A673 (cell line): ENCODE data around the gene LRP1. TPM values are rescaled to one million over a fixed set of nuclear protein-coding genes. Genes with fewer than 3 reads are reported as not detected.

Source experiments
- BruUV-seq: library from RNA; stranded (reverse); fragments of 400-500 nt; replicated peaks from 2 replicates; lab custom pipeline; 2021; lab: Mats Ljungman, UMichigan
- CTCF ChIA-PET: fragments of 300-600 bp; sonication (Branson Sonifier 250); formaldehyde crosslinking; loops from one replicate; lab custom pipeline; 2022; ENCODE audit warnings: antibody characterized with exemption; lab: Charles Lee
- POLR2A ChIA-PET: fragments of 300-600 bp; sonication (Branson Sonifier 250); formaldehyde crosslinking; loops from one replicate; lab custom pipeline; 2022; ENCODE audit warnings: antibody characterized with exemption; ENCODE audit not compliant: low non-redundant PET; lab: Charles Lee
- DNase-seq: peaks from one replicate; pipeline ENCODE4 v3.0.0-alpha.2; 2015; ENCODE audit warnings: low spot score
- H3K27ac ChIP-seq: fragments of 200-600 bp; sonication (generic); 2 replicates; pipeline ENCODE4 v1.5.1; 2016; ENCODE audit warnings: mixed run types, low read depth, mild to moderate bottlenecking, mixed read lengths, antibody characterized with exemption, low read length; ENCODE audit not compliant: poor library complexity, severe bottlenecking
- H3K27me3 ChIP-seq: fragments of 200-600 bp; sonication (generic); replicated peaks from 2 replicates; pipeline ENCODE4 v1.6.1; 2017; ENCODE audit warnings: mixed run types, low read depth, mild to moderate bottlenecking, mixed read lengths, antibody characterized with exemption, low read length; ENCODE audit not compliant: insufficient read depth, poor library complexity
- H3K36me3 ChIP-seq: fragments of 200-600 bp; sonication (generic); 2 replicates; pipeline ENCODE4 v1.6.1; 2016; ENCODE audit warnings: mixed run types, mild to moderate bottlenecking, mixed read lengths, antibody characterized with exemption, low read length; ENCODE audit not compliant: insufficient read depth, poor library complexity, severe bottlenecking
- H3K4me1 ChIP-seq: fragments of 200-600 bp; sonication (generic); 2 replicates; pipeline ENCODE4 v1.6.1; 2017; ENCODE audit warnings: mixed run types, mild to moderate bottlenecking, mixed read lengths, antibody characterized with exemption, low read length; ENCODE audit not compliant: insufficient read depth, poor library complexity, severe bottlenecking
- H3K4me3 ChIP-seq: fragments of 200-600 bp; sonication (generic); 2 replicates; pipeline ENCODE4 v1.5.1; 2016; ENCODE audit warnings: low read depth, mixed run types, mild to moderate bottlenecking, mixed read lengths, low read length; ENCODE audit not compliant: poor library complexity, severe bottlenecking
- H3K9me3 ChIP-seq: fragments of 200-600 bp; sonication (generic); 2 replicates; pipeline ENCODE4 v1.6.1; 2016; ENCODE audit warnings: mixed run types, low read depth, mild to moderate bottlenecking, mixed read lengths, antibody characterized with exemption, low read length; ENCODE audit not compliant: poor library complexity, severe bottlenecking
- EZH2 ChIP-seq: fragments of 200-600 bp; sonication (generic); IDR thresholded peaks from 2 replicates; pipeline ENCODE4 v1.6.1; 2017; ENCODE audit warnings: borderline replicate concordance, low read depth, mild to moderate bottlenecking, mixed read lengths, antibody characterized with exemption, low read length; ENCODE audit not compliant: poor library complexity, severe bottlenecking
- intact Hi-C: fragments of 100-400 bp; cut with micrococcal nuclease; formaldehyde crosslinking; loops from one replicate; pipeline ENCODE4 v1.10.0; 2022; ENCODE audit not compliant: unreplicated experiment
- total RNA-seq: library from RNA; stranded (reverse); gene quantifications from 2 replicates; pipeline ENCODE4 v1.2.3, GENCODE V29; 2021
- TF ChIP-seq, protein P1 (sequence below): fragments of 300-800, 200-600 bp; sonication (generic); conservative IDR thresholded peaks from 2 replicates; pipeline ENCODE4 v1.5.1; 2017; ENCODE audit warnings: low read depth, mild to moderate bottlenecking, antibody characterized with exemption, low read length, moderate library complexity, mixed read lengths

Gene LRP1
- total RNA-seq, 1 experiment from 2014 or later: 31.0 TPM

DNA sequence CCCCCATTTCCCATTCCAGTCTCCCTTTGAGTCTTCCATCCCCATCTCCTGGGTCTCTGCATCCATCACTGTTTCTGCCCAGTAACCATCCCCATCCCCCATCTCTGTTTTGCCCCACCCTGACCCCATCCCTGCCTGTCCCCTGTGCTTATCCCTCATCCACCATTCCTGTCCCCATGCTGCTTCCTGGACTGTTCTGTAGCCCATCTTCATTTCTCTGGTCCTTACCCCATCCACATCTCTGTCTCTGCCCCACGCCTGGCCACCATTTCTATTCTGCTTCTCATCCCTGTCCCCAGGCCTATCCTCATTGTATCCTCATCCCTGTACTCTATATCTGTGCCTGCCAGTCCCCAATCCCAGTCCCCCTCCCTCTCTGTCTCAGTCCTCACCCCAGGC, 92.5 kb downstream of the LRP1 start:
- no peak for DNase-seq
- POLR2A ChIA-PET: no interaction called here
- Histone ChIP-seq H3K4me1 (peaks cover 39% of the 10 kb centered on the region), H3K27me3 (peaks cover 6% of the 10 kb centered on the region), H3K27ac (no peak overlapping the region), H3K9me3 (no peaks in the 10 kb centered on the region), H3K4me3 (no peak overlapping the region), H3K36me3 (no peaks in the 10 kb centered on the region)
- no TSS peak for BruUV-seq
- TF ChIP-seq, protein P1, sequence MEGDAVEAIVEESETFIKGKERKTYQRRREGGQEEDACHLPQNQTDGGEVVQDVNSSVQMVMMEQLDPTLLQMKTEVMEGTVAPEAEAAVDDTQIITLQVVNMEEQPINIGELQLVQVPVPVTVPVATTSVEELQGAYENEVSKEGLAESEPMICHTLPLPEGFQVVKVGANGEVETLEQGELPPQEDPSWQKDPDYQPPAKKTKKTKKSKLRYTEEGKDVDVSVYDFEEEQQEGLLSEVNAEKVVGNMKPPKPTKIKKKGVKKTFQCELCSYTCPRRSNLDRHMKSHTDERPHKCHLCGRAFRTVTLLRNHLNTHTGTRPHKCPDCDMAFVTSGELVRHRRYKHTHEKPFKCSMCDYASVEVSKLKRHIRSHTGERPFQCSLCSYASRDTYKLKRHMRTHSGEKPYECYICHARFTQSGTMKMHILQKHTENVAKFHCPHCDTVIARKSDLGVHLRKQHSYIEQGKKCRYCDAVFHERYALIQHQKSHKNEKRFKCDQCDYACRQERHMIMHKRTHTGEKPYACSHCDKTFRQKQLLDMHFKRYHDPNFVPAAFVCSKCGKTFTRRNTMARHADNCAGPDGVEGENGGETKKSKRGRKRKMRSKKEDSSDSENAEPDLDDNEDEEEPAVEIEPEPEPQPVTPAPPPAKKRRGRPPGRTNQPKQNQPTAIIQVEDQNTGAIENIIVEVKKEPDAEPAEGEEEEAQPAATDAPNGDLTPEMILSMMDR: no peak
- no peak for TF ChIP-seq EZH2
- intact Hi-C loops: no loop called here
- CTCF ChIA-PET: no interaction called here

DNA sequence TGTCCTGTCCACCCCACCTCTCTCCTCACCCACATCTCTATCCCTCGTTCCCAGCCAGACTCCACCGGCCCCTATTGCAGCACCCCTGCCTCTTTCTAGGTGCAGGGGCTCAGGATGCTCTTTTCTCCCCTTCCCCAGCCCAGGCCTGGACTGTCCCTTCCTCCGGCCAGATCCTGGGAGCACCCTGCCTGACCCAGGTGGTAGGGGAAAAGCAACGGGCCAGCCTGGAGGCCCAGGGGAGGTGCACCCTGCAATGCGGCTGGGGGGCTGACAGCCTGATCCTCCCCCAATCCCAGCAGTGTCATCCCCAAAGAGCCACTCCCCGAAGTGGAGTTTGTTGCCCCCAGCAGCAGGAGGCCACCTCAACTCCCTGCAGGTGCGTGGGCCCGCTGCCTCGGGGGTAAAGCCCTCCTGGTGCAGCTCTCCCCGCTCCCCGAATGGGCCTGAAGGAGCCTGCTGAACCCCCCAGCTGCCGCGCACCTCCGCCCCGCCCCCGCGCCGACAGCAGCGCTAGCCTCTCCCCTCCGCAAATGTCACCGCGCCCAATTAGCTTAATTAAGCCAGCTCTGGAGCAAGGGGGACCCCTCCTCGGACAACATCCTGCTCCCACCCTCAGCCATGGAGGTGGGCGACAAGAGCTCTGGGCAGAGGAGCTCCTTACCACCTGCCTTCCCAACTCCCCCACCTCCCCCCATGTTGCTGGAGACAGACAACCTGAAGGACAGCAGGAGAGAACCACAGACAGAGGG, 93.1 kb downstream of the LRP1 start:
- Histone ChIP-seq H3K4me3 (no peak overlapping the region), H3K36me3 (no peaks in the 10 kb centered on the region), H3K9me3 (no peaks in the 10 kb centered on the region), H3K4me1 (peaks cover 38% of the 10 kb centered on the region), H3K27ac (no peak overlapping the region), H3K27me3 (no peaks in the 10 kb centered on the region)
- intact Hi-C loops: no loop called here
- TF ChIP-seq, protein P1: no peak
- TF ChIP-seq EZH2: no peak
- no TSS peak for BruUV-seq
- ChIA-PET CTCF (no interaction called here), POLR2A (no interaction called here)
- no peak for DNase-seq

DNA sequence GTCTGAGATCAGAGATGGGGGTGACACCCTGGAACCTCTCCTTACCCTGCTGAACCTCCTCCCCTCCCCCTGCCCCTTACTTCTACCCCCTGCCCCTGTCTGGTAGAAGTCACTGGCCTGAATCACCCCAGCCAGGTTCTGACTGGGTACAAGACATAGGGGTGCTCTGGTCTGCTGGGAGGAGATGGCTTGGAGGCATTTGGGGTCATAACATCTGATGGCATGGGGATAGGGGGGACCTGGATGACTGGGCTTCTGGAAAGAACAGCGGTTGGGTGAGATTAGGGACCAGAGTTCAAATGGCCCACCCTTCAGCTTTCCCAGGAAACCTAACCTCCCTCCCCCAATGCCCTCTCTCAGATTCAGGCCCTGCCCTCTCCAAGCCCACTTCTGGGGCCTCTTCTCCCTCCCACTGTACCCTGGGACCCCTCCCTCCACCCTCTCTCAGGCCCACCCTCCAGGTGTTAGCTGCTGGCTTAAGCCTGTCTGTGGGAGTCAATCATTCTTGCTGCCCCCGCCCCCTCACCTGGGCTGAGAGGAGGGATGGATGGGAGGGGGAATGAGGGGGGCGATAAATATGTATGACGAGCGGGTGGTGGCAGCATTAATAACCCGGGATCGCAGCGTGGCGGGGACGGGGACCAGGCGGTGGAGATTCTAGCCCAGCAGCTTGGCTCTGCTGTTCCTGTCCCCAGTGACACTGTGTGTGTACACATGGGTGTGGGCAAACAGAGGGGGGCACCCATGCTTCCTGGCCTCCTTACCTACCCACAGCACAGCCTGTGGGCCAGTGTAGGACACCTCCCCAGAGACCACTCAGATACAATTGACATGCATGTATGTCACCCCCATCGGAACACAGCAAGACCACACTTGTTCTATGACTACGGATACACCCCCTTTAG, 94.3 kb downstream of the LRP1 start:
- POLR2A ChIA-PET: no interaction called here
- TF ChIP-seq, protein P1: no peak
- no peak for TF ChIP-seq EZH2
- no peaks in the 10 kb centered on the region for H3K27me3 ChIP-seq

More for the DNA sequence above, 94.3 kb downstream of the LRP1 start:
- H3K27ac ChIP-seq: no peak overlapping the region
- BruUV-seq: no TSS peak
- no peak for DNase-seq
- CTCF ChIA-PET: no interaction called here
- H3K4me3 ChIP-seq: no peak overlapping the region
- intact Hi-C loops: no loop called here
- H3K9me3 ChIP-seq: no peaks in the 10 kb centered on the region
- no peaks in the 10 kb centered on the region for H3K36me3 ChIP-seq
- peaks cover 45% of the 10 kb centered on the region for H3K4me1 ChIP-seq
